ENCODE measurements around the gene CFAP43. TPM values are rescaled to one million over a fixed set of nuclear protein-coding genes. Genes with fewer than 3 reads are reported as not detected.
A peak's percentile ranks its signal among the peaks of the same experiment; 100 is the strongest.

CFAP43 gene
- total and polyA plus RNA-seq, 2 experiments from 2014 or later = 0.24 to 0.44 TPM

- ATAC-seq = peak; percentile 82
- H3K27me3 ChIP-seq (ENCODE audit: insufficient read depth) = no peaks in the 10 kb centered on the region
- peaks cover 49% of the 10 kb centered on the region for H3K4me1 Mint-ChIP-seq
These were observed 22.5 kb upstream of the CFAP43 start, which contains the start of gene GSTO1 for GRCh38 chr10:104254493-104255310. TSS of gene GSTO1 (plus strand) at chr10:104254892. CDS start at chr10:104254929, 37 bp downstream.

More at GRCh38 chr10:104254493-104255310, 22.5 kb upstream of the CFAP43 start, which contains the start of gene GSTO1:
- Mint-ChIP-seq H3K4me3 (peak within 1 kb of the TSS; percentile 81), H3K9me3 (no peaks in the 10 kb centered on the region; the same call in 2 of the 3 replicates), H3K27me3 (ENCODE audit: insufficient read depth, low read depth, poor library complexity) (peaks cover 9% of the 10 kb centered on the region), H3K27ac (peak within 1 kb of the TSS; percentile 69; the same call in 1 of the 2 replicates), H3K36me3 (ENCODE audit: low read depth) (peaks cover 15% of the 10 kb centered on the region)
- H3K79me2 ChIP-seq (replicated peaks; ENCODE audit: insufficient read depth) = peaks cover 39% of the 10 kb centered on the region
- peak within 1 kb of the TSS; percentile 81 for H3K4me3 ChIP-seq
- H3K4me2 ChIP-seq = peak within 1 kb of the TSS; percentile 90
- peaks cover 9% of the 10 kb centered on the region for H4K20me1 ChIP-seq (replicated peaks; ENCODE audit: insufficient read depth)
- peak within 1 kb of the TSS; percentile 6 for H3K27ac ChIP-seq (ENCODE audit: low read depth)
- 0 out of 2 replicates have a peak, but pooled peaks cover 8% of the 10 kb centered on the region for H3K36me3 ChIP-seq (ENCODE audit: insufficient read depth)
- no peaks in the 10 kb centered on the region for H3K9me2 ChIP-seq (ENCODE audit: insufficient read depth)
- H3F3A ChIP-seq (replicated peaks; ENCODE audit: low read depth) = peaks cover 15% of the 10 kb centered on the region; the same call in 1 of the 2 replicates
- TF ChIP-seq EZH2phosphoT487 (IDR thresholded peaks at IDR 0.05; ENCODE audit: unreplicated experiment) = no peak
- TF ChIP-seq JUNB (IDR thresholded peaks at IDR 0.05; ENCODE audit: unreplicated experiment) = no peak
- no peak for TF ChIP-seq EZH2 (IDR thresholded peaks at IDR 0.05; ENCODE audit: low read depth, unreplicated experiment)
- peak; percentile 85 for TF ChIP-seq POLR2AphosphoS5 (IDR thresholded peaks at IDR 0.05; ENCODE audit: low read depth)
- TF ChIP-seq ETS1 (IDR thresholded peaks at IDR 0.05) = peak; percentile 57; the same call in 1 of the 2 replicates
- no peak for TF ChIP-seq STAT1 (IDR thresholded peaks at IDR 0.05; ENCODE audit: unreplicated experiment)
- TF ChIP-seq REST (IDR thresholded peaks at IDR 0.05; ENCODE audit: unreplicated experiment) = no peak
- TF ChIP-seq CTCF (conservative IDR thresholded peaks at IDR 0.05; ENCODE audit: low read depth in 2 of 2) = 0 out of 4 replicates have a peak, but pooled peaks of 1 of the 2 experiments have one; percentile 12
- no peak for TF ChIP-seq NANOG (IDR thresholded peaks at IDR 0.05; ENCODE audit: borderline replicate concordance)
- no peak for TF ChIP-seq ZNF114 (CRISPR knock-in tag; IDR thresholded peaks at IDR 0.05)
- no peak for TF ChIP-seq ZNF462 (CRISPR knock-in tag; IDR thresholded peaks at IDR 0.05)
- no peak for TF ChIP-seq ZNF331 (CRISPR knock-in tag; IDR thresholded peaks at IDR 0.05; ENCODE audit: low read depth)
- no peak for TF ChIP-seq CREB1 (CRISPR knock-in tag; IDR thresholded peaks at IDR 0.05; ENCODE audit: low read depth)
- peaks cover 52% of the 10 kb centered on the region for H3K4me1 ChIP-seq (ENCODE audit: insufficient read depth)
- DNase-seq (ENCODE audit: low spot score) = peak; percentile 74
- peak within 1 kb of the TSS; percentile 81 for H2AFZ ChIP-seq

All from GM23338 (cell line).